Calu3 (cell line): ENCODE measurements around the gene CCL19. TPM values are rescaled to one million over a fixed set of nuclear protein-coding genes. Genes with fewer than 3 reads are reported as not detected.

Experiments
- BruUV-seq: library from RNA; stranded (reverse); fragments of 400-500 nt; replicated peaks from 2 replicates; lab custom pipeline; 2021; lab: Mats Ljungman, UMichigan
- CTCF ChIA-PET: fragments of 300-600 bp; sonication (Branson Sonifier 250); formaldehyde crosslinking; loops from one replicate; lab custom pipeline; 2022; ENCODE audit warnings: antibody characterized with exemption; lab: Charles Lee
- DNase-seq: peaks from one replicate; pipeline ENCODE4 v3.0.0; 2022
- H3K27ac Mint-ChIP-seq: one replicate; pipeline ENCODE4 v1.8.0; 2022; ENCODE audit warnings: mixed read lengths; ENCODE audit not compliant: unreplicated experiment
- H3K27me3 Mint-ChIP-seq: one replicate; pipeline ENCODE4 v1.8.0; 2022; ENCODE audit warnings: mixed read lengths; ENCODE audit not compliant: unreplicated experiment
- H3K36me3 Mint-ChIP-seq: one replicate; pipeline ENCODE4 v1.8.0; 2022; ENCODE audit warnings: mild to moderate bottlenecking, moderate library complexity, mixed read lengths; ENCODE audit not compliant: insufficient read depth, unreplicated experiment
- H3K4me1 Mint-ChIP-seq: one replicate; pipeline ENCODE4 v1.8.0; 2022; ENCODE audit warnings: mild to moderate bottlenecking, low read depth, mixed read lengths; ENCODE audit not compliant: unreplicated experiment
- H3K4me3 Mint-ChIP-seq: one replicate; pipeline ENCODE4 v1.8.0; 2022; ENCODE audit warnings: mild to moderate bottlenecking, low read depth, moderate library complexity, mixed read lengths; ENCODE audit not compliant: unreplicated experiment
- H3K9me3 Mint-ChIP-seq: one replicate; pipeline ENCODE4 v1.8.0; 2022; ENCODE audit warnings: low read depth, mixed read lengths; ENCODE audit not compliant: unreplicated experiment
- CTCF ChIP-seq: fragments of 200-600 bp; IDR thresholded peaks from one replicate; pipeline ENCODE4 v1.8.0; 2022; ENCODE audit warnings: antibody characterized with exemption; ENCODE audit not compliant: unreplicated experiment
- intact Hi-C: fragments of 100-400 bp; cut with micrococcal nuclease; formaldehyde crosslinking; loops from one replicate; pipeline ENCODE4 v1.10.0; 2022; ENCODE audit not compliant: unreplicated experiment
- total RNA-seq: library from RNA; stranded (reverse); gene quantifications from 2 replicates; pipeline ENCODE4 v1.2.3, GENCODE V29; 2022

The CCL19 gene
- total RNA-seq, 1 experiment from 2014 or later, result not detected

GRCh38 chr9:34685591-34685990, 5.5 kb downstream of the CCL19 start:
- BruUV-seq, result no TSS peak
- intact Hi-C loops, result no loop called here
- no peak for DNase-seq
- no peaks in the 10 kb centered on the region for H3K9me3 Mint-ChIP-seq
- TF ChIP-seq CTCF, result no peak
- no peak overlapping the region for H3K27ac Mint-ChIP-seq
- H3K36me3 Mint-ChIP-seq, result no peaks in the 10 kb centered on the region
- no peaks in the 10 kb centered on the region for H3K4me1 Mint-ChIP-seq
- H3K27me3 Mint-ChIP-seq, result peaks cover 69% of the 10 kb centered on the region
- H3K4me3 Mint-ChIP-seq, result no peak overlapping the region
- CTCF ChIA-PET, result no interaction called here

DNA sequence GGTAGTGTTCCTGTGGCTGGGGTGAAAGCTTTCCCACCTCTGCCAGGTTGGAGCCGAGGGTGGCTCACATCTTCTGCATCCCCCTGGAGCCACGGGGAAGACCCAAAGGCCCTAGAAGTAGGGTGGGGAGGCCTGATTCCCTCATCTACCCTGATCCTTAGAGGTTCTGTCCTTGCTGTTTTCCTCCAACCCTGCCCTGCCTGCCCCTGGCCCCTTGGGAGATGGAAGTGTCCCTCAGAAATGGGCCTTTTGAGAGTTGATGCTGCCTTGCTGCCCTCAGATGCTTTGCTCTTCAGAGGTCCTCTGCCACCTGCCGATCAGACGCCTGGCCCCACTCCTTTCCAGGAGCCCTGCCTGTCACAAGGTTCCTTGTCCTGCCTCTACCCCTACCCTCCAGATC, 6.3 kb downstream of the CCL19 start:
- TF ChIP-seq CTCF, result no peak
- no peaks in the 10 kb centered on the region for H3K9me3 Mint-ChIP-seq
- no peak overlapping the region for H3K27ac Mint-ChIP-seq
- no peak for DNase-seq
- BruUV-seq, result no TSS peak
- intact Hi-C loops, result no loop called here
- H3K4me3 Mint-ChIP-seq, result no peak overlapping the region
- H3K27me3 Mint-ChIP-seq, result peaks cover 61% of the 10 kb centered on the region
- H3K36me3 Mint-ChIP-seq, result no peaks in the 10 kb centered on the region
- CTCF ChIA-PET, result no interaction called here
- H3K4me1 Mint-ChIP-seq, result no peaks in the 10 kb centered on the region

- Mint-ChIP-seq H3K36me3 (no peaks in the 10 kb centered on the region), H3K4me3 (no peak overlapping the region), H3K4me1 (no peaks in the 10 kb centered on the region), H3K27me3 (peaks cover 55% of the 10 kb centered on the region), H3K27ac (no peak overlapping the region), H3K9me3 (no peaks in the 10 kb centered on the region)
- CTCF ChIA-PET, result no interaction called here
- intact Hi-C loops, result no loop called here
- TF ChIP-seq CTCF, result no peak
- BruUV-seq, result no TSS peak
- DNase-seq, result no peak
These were observed 6.9 kb downstream of the CCL19 start for GRCh38 chr9:34684145-34684544.

- CTCF ChIA-PET, result no interaction called here
- no peak for DNase-seq
- Mint-ChIP-seq H3K4me1 (no peaks in the 10 kb centered on the region), H3K4me3 (no peak overlapping the region), H3K27ac (no peak overlapping the region), H3K9me3 (no peaks in the 10 kb centered on the region), H3K36me3 (no peaks in the 10 kb centered on the region), H3K27me3 (no peaks in the 10 kb centered on the region)
- BruUV-seq, result no TSS peak
- intact Hi-C loops, result no loop called here
- no peak for TF ChIP-seq CTCF
These were observed 15.2 kb downstream of the CCL19 start for GRCh38 chr9:34675869-34676268.
